Measurements from ENCODE around the gene KRT32. TPM values are rescaled to one million over a fixed set of nuclear protein-coding genes. Genes with fewer than 3 reads are reported as not detected.

KRT32 gene
- total RNA-seq (not detected), polyA plus RNA-seq (1 to 10 TPM in 1 of 3 donors, not detected in 2; 1.9 TPM)
- long read RNA-seq, donor 1, result 0 reads
- long read RNA-seq, donor 2, result 0 reads
- long read RNA-seq, donor 3, result 0 reads
- long read RNA-seq, donor 4, result 0 reads
- long read RNA-seq, donor 5, result 0 reads
- long read RNA-seq, donor 6, result 0 reads
- long read RNA-seq, donor 7, result 0 reads
- long read RNA-seq, donor 8, result 0 reads
- long read RNA-seq, donor 9, result 0 reads
- long read RNA-seq, donor 10, result 0 reads

- no peak within 1 kb of the TSS for H3K27ac ChIP-seq
- TF ChIP-seq POLR2AphosphoS5 (IDR thresholded peaks at IDR 0.05), result no peak
- no peak for TF ChIP-seq POLR2A (IDR thresholded peaks at IDR 0.05)
- no peak for TF ChIP-seq CTCF (IDR thresholded peaks at IDR 0.05)
- TF ChIP-seq EP300 (IDR thresholded peaks at IDR 0.05), result no peak
- no peaks in the 10 kb centered on the region for H3K27me3 ChIP-seq
- H3K9me3 ChIP-seq, result peaks cover 0 to 12% (median 4%) of the 10 kb centered on the region in 4 donors
- DNase-seq, result no peak
- 89 to 96% (median 93%) methylated on average over 8 to 14 of the region's 14 CpGs for WGBS, 5 donors
- no peak within 1 kb of the TSS for H3K4me3 ChIP-seq
- no peaks in the 10 kb centered on the region for H3K36me3 ChIP-seq
- peaks cover 0 to 11% (median 3%) of the 10 kb centered on the region in 4 donors for H3K4me1 ChIP-seq
- intact Hi-C loops (cut with DNase I; ENCODE audit: low total_unique reads), result no loop called here
Observed at GRCh38 chr17:41466988-41467387, at the start of gene KRT32. Gene KRT32 (minus strand): TSS chr17:41467386. CDS start chr17:41467325, 61 bp downstream.

GRCh38 chr17:41516830-41517283, 49.7 kb upstream of the KRT32 start:
- H3K27ac ChIP-seq, result no peak overlapping the region
- TF ChIP-seq CTCF (IDR thresholded peaks at IDR 0.05), result no peak
- no peak for TF ChIP-seq POLR2A (IDR thresholded peaks at IDR 0.05)
- no peak for TF ChIP-seq EP300 (IDR thresholded peaks at IDR 0.05)
- TF ChIP-seq POLR2AphosphoS5 (IDR thresholded peaks at IDR 0.05), result no peak
- 72 to 92% (median 89%) methylated on average over 12 to 14 of the region's 14 CpGs for WGBS, 5 donors

GRCh38 chr17:41516147-41516829, 49.1 kb upstream of the KRT32 start:
- intact Hi-C loops (cut with DNase I; ENCODE audit: low total_unique reads), result no loop called here
- no peak overlapping the region for H3K4me3 ChIP-seq

More at GRCh38 chr17:41516830-41517283, 49.7 kb upstream of the KRT32 start:
- Histone ChIP-seq H3K9me3 (no peaks in the 10 kb centered on the region), H3K36me3 (no peaks in the 10 kb centered on the region), H3K4me1 (peaks cover 0 to 12% (median 9%) of the 10 kb centered on the region in 4 donors), H3K4me3 (no peak overlapping the region), H3K27me3 (peaks cover 0 to 22% (median 0%) of the 10 kb centered on the region in 3 donors)
- no peak for DNase-seq
- intact Hi-C loops (cut with DNase I; ENCODE audit: low total_unique reads), result no loop called here

More at GRCh38 chr17:41516147-41516829, 49.1 kb upstream of the KRT32 start:
- peaks cover 0 to 12% (median 5%) of the 10 kb centered on the region in 4 donors for H3K4me1 ChIP-seq
- no peak overlapping the region for H3K27ac ChIP-seq
- DNase-seq, result no peak
- peaks cover 0 to 24% (median 0%) of the 10 kb centered on the region in 3 donors for H3K27me3 ChIP-seq
- WGBS, 5 donors, result 83 to 96% (median 91%) methylated on average over 12 to 14 of the region's 14 CpGs
- H3K36me3 ChIP-seq, result no peaks in the 10 kb centered on the region
- no peaks in the 10 kb centered on the region for H3K9me3 ChIP-seq
- no peak for TF ChIP-seq POLR2AphosphoS5 (IDR thresholded peaks at IDR 0.05)
- no peak for TF ChIP-seq POLR2A (IDR thresholded peaks at IDR 0.05)
- no peak for TF ChIP-seq CTCF (IDR thresholded peaks at IDR 0.05)
- no peak for TF ChIP-seq EP300 (IDR thresholded peaks at IDR 0.05)
